Spleen (tissue), 11 donors: Measurements from ENCODE around the gene PIGS. TPM values are rescaled to one million over a fixed set of nuclear protein-coding genes. Genes with fewer than 3 reads are reported as not detected.

Experiments used
- DNase-seq: peaks from one replicate; pipeline ENCODE4 v3.0.0-alpha.2; 2020
- H3K27ac ChIP-seq, 8 donors: fragments of 200-600 bp; sonication (generic) in 7 of 8; 1 replicate in 4 of 8; 2 replicates in 4 of 8; pipeline versions ENCODE4 v1.5.0 to v1.8.0; 2016 to 2021; ENCODE audit warnings: inconsistent platforms in 4 of 8, mild to moderate bottlenecking in 4 of 8, moderate library complexity in 1 of 8
- H3K27me3 ChIP-seq, 7 donors: fragments of 200-600 bp; sonication (generic) in 6 of 7; replicated peaks in 1 of 7; 1 replicate in 4 of 7; 2 replicates in 3 of 7; pipeline versions ENCODE4 v1.5.0 to v1.8.0; 2016 to 2021; ENCODE audit warnings: inconsistent platforms in 3 of 7, mild to moderate bottlenecking in 1 of 7
- H3K36me3 ChIP-seq, 6 donors: fragments of 200-600 bp; sonication (generic) in 5 of 6; 1 replicate in 4 of 6; 2 replicates in 2 of 6; pipeline versions ENCODE4 v1.5.0 to v1.8.0; 2016 to 2021; ENCODE audit warnings: inconsistent platforms in 2 of 6
- H3K4me1 ChIP-seq, 6 donors: fragments of 200-600 bp; sonication (generic) in 5 of 6; 1 replicate in 3 of 6; 2 replicates in 3 of 6; pipeline versions ENCODE4 v1.5.0 to v1.8.0; 2016 to 2021; ENCODE audit warnings: inconsistent platforms in 3 of 6
- H3K4me3 ChIP-seq, 8 donors: fragments of 200-600 bp; sonication (generic) in 7 of 8; 1 replicate in 4 of 8; 2 replicates in 4 of 8; pipeline versions ENCODE4 v1.5.0 to v1.8.0; 2016 to 2021; ENCODE audit warnings: inconsistent platforms in 4 of 8, mild to moderate bottlenecking in 4 of 8, moderate library complexity in 2 of 8
- H3K9me3 ChIP-seq, 8 donors: fragments of 200-600 bp; sonication (generic) in 7 of 8; 1 replicate in 4 of 8; 2 replicates in 4 of 8; pipeline versions ENCODE4 v1.5.0 to v1.8.0; 2016 to 2021; ENCODE audit warnings: inconsistent platforms in 4 of 8
- POLR2A ChIP-seq, 3 donors: fragments of 450-650 bp; IDR thresholded peaks; one replicate each; pipeline ENCODE4 v1.5.1; 2017; ENCODE audit warnings: antibody characterized with exemption in 3 of 3, mild to moderate bottlenecking in 1 of 3
- POLR2AphosphoS5 ChIP-seq, 3 donors: sonication (generic); formaldehyde crosslinking; IDR thresholded peaks; one replicate each; pipeline ENCODE4 v1.5.1; 2017; ENCODE audit warnings: antibody characterized with exemption in 3 of 3
- WGBS, 5 donors: extraction: QIAGEN DNeasy Blood & Tissue Kit in 3 of 5; methylation state at CpG; one replicate each; pipeline versions ENCODE4 v1.1.5 to v1.1.7; 2013 to 2018; 5-methylcytosine and 5-hydroxymethylcytosine counted together
- intact Hi-C: fragments of 100-400 bp; cut with DNase I; formaldehyde crosslinking; loops from one replicate; pipeline ENCODE4 v1.15.0; 2023; ENCODE audit warnings: low total_unique reads
- polyA plus RNA-seq, 3 donors: library from polyadenylated mRNA; stranded (reverse); fragments of 200-250 nt; gene quantifications; one replicate each; pipeline ENCODE4 v1.2.1, GENCODE V29; 2013
- total RNA-seq, 7 donors: library from RNA; depleted of rRNA in 3 of 7; stranded (reverse); fragments of >200 nt in 3 of 7; fragmentation: NEBNext Ultra II Directional in 4 of 7; extraction: Animal tissue kit (Norgen Biotek cat#: 25700) in 4 of 7; gene quantifications; one replicate each; pipeline versions ENCODE4 v1.1.0 to v1.2.1, GENCODE V29; 2016 to 2021
- TF ChIP-seq, protein P1 (sequence below), 11 experiments: fragments of 200-600 bp in 7 of 11; fragments of 450-650 bp in 4 of 11; sonication (generic) in 4 of 11; IDR thresholded peaks in 8 of 11; conservative IDR thresholded peaks in 3 of 11; 1 replicate in 7 of 11; 2 replicates in 4 of 11; pipeline versions ENCODE4 v1.4.0 to v1.8.0; 2016 to 2021; ENCODE audit warnings: antibody characterized with exemption in 11 of 11, inconsistent platforms in 4 of 11, mild to moderate bottlenecking in 1 of 11
- donor health status: healthy with polysubstance abuse.
- donor health status: DM: no; HTN: no; CAD: no; lungs with moderate emphysema.
- donor health status: DM: no; HTN: no; CAD: no.
- donor health status: Bipolar disorder and iron deficiency.
- donor health status: healthy.
- donor health status: DM: no; HTN: no; CAD: no.
- donor health status: DM: yes; HTN: yes; CAD: no.

PIGS gene
- total and polyA plus RNA-seq, 10 donors = 13.3 to 77.6 (median 50.0) TPM

DNA sequence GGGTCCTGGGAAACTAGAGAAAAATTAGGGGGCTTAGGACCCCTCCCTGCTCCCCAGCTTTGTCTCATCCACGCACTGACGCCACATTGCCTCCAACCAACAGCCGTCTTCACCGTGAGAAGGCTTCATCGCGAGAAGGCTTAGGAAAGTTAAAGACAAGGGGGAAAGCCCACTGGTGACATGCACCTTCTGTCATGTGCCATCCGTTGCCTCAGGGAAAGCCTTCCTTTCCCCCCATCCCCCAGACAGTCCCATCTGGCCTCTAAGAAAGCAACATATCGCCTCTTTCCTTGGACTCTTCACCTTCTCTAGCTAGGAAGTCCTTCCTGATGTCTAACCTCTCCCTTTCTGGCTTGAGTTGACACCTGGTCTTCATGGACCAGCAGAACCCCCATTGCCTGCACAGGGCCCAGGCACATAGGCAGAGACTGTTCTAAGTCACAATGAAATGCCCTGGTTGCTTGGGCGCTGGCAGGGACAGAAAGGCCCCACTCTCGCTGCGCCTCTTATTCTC, 63.1 kb downstream of the PIGS start:
- WGBS, 5 donors = 67 to 91% (median 78%) methylated on average over 11 of the region's 11 CpGs
- H3K36me3 ChIP-seq = no peaks in the 10 kb centered on the region
- H3K4me3 ChIP-seq = no peak overlapping the region
- H3K4me1 ChIP-seq = no peaks in the 10 kb centered on the region
- no peak overlapping the region for H3K27ac ChIP-seq
- TF ChIP-seq, protein P1, sequence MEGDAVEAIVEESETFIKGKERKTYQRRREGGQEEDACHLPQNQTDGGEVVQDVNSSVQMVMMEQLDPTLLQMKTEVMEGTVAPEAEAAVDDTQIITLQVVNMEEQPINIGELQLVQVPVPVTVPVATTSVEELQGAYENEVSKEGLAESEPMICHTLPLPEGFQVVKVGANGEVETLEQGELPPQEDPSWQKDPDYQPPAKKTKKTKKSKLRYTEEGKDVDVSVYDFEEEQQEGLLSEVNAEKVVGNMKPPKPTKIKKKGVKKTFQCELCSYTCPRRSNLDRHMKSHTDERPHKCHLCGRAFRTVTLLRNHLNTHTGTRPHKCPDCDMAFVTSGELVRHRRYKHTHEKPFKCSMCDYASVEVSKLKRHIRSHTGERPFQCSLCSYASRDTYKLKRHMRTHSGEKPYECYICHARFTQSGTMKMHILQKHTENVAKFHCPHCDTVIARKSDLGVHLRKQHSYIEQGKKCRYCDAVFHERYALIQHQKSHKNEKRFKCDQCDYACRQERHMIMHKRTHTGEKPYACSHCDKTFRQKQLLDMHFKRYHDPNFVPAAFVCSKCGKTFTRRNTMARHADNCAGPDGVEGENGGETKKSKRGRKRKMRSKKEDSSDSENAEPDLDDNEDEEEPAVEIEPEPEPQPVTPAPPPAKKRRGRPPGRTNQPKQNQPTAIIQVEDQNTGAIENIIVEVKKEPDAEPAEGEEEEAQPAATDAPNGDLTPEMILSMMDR (IDR thresholded peaks at IDR 0.05 in 8 of 11, conservative IDR thresholded peaks at IDR 0.05 in 3 of 11) = no peak
- TF ChIP-seq POLR2AphosphoS5 (IDR thresholded peaks at IDR 0.05) = no peak
- no peak for TF ChIP-seq POLR2A (IDR thresholded peaks at IDR 0.05)
- intact Hi-C loops = no loop called here
- H3K9me3 ChIP-seq = no peaks in the 10 kb centered on the region
- DNase-seq = no peak
- peaks cover 0 to 58% (median 13%) of the 10 kb centered on the region in 7 donors for H3K27me3 ChIP-seq

DNA sequence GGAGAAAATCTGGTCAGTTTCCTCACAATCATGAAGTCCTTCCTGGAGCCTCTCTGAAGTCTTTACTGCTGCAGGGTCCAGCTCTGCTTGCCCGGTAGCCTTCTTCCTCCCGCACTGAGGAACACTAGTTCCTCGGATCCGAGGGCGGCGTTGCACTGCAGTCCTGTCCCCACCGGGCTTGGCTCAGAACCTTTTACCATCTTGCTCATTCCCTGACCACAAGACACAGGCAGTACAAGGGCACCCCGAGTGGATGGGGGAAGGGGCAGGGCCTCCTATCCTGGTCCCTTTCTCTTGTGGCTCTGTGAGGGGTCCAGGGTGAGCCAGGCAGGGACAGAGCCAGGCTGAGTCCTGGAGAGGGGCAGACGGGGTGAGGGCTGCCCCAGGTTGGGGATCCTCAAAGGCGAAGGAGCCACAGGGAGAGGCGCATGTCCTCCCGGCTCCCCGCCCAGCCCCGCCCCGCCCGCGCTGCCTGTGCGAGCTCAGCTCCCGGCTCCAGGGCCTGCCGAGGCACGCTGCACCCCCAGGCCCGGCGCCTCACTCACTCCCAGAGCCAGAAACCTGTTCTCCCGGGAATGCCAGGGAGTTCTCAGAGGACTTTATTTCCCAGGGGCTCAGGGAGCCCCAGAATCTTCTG, 63.6 kb downstream of the PIGS start:
- Histone ChIP-seq H3K27ac (no peak overlapping the region), H3K9me3 (no peaks in the 10 kb centered on the region), H3K36me3 (no peaks in the 10 kb centered on the region), H3K27me3 (peaks cover 0 to 58% (median 13%) of the 10 kb centered on the region in 7 donors), H3K4me3 (no peak overlapping the region), H3K4me1 (no peaks in the 10 kb centered on the region)
- WGBS, 5 donors = 52 to 80% (median 63%) methylated on average over 12 to 24 of the region's 24 CpGs
- intact Hi-C loops = no loop called here
- DNase-seq = no peak
- TF ChIP-seq, protein P1 (IDR thresholded peaks at IDR 0.05 in 8 of 11, conservative IDR thresholded peaks at IDR 0.05 in 3 of 11) = no peak
- no peak for TF ChIP-seq POLR2AphosphoS5 (IDR thresholded peaks at IDR 0.05)
- TF ChIP-seq POLR2A (IDR thresholded peaks at IDR 0.05) = no peak

DNA sequence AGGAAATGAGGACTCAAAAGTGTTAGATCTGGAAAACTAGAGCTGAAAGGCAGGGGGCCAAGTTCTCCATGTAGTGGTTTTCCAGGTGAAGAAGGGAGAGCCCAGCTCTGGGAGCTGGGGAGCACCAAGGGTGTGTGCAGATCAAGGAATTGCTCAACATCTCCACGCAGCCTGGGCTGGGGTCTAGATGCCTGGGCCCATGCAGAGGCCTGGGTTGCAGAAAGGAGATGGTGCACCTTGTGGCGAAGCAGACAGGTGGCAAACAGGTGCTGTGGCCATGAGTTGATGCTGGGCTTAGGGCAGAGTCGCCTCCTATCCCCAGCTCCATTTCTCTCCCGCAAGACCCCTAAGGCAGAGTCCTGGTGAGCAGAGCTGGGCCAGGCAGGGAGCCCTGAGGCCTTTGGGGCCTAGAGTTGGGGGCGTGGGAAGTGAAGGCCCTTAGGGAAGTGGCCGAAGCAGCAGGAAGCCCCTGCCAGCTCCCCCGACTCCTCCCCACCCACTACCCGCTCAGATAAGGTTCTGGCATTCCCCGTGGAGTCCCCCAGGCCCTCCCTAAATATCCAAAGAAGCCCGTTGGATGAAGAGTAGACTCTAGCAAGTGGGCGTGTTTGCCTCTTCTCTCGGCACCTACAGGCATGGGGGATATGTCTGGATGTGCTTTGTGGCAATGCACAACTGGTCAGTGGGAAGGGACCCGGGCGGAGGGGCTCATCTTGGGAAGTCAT, 64.4 kb downstream of the PIGS start:
- H3K4me3 ChIP-seq = no peak overlapping the region
- no peaks in the 10 kb centered on the region for H3K36me3 ChIP-seq

More for the DNA sequence above, 64.4 kb downstream of the PIGS start:
- Histone ChIP-seq H3K27me3 (peaks cover 0 to 57% (median 13%) of the 10 kb centered on the region in 7 donors), H3K27ac (no peak overlapping the region), H3K9me3 (no peaks in the 10 kb centered on the region), H3K4me1 (peaks cover 0 to 3% (median under 1%) of the 10 kb centered on the region in 6 donors)
- 63 to 88% (median 80%) methylated on average over 14 of the region's 14 CpGs for WGBS, 5 donors
- DNase-seq = no peak
- no peak for TF ChIP-seq POLR2AphosphoS5 (IDR thresholded peaks at IDR 0.05)
- TF ChIP-seq POLR2A (IDR thresholded peaks at IDR 0.05) = no peak
- TF ChIP-seq, protein P1 (IDR thresholded peaks at IDR 0.05 in 8 of 11, conservative IDR thresholded peaks at IDR 0.05 in 3 of 11) = no peak
- intact Hi-C loops = no loop called here
